ACC112 (cell line): ENCODE results near the gene CIDEA.
A peak's percentile ranks its signal among the peaks of the same experiment; 100 is the strongest.
"Not testable (repeated sequence)": the region's sequence is repeated elsewhere in the genome, so short reads cannot be mapped to it uniquely, and the experiment has no call there.

Experiments used
- H2AFZ ChIP-seq: fragments of 200-600 bp; sonication (generic); one replicate; pipeline ENCODE4 v1.6.0; 2017; ENCODE audit warnings: antibody characterized with exemption, low read length; ENCODE audit not compliant: unreplicated experiment
- H3K27ac ChIP-seq: fragments of 200-600 bp; sonication (generic); 2 replicates; pipeline ENCODE4 v1.5.1; 2014; ENCODE audit warnings: low read depth, mild to moderate bottlenecking, antibody characterized with exemption, low read length, moderate library complexity
- H3K27me3 ChIP-seq: fragments of 200-600 bp; sonication (generic); 2 replicates; pipeline ENCODE4 v1.6.1; 2014; ENCODE audit warnings: mild to moderate bottlenecking, antibody characterized with exemption, low read length, moderate library complexity, mixed read lengths; ENCODE audit not compliant: insufficient read depth
- H3K36me3 ChIP-seq: fragments of 200-600 bp; sonication (generic); 2 replicates; pipeline ENCODE4 v1.6.1; 2016; ENCODE audit warnings: mild to moderate bottlenecking, antibody characterized with exemption, low read length, moderate library complexity, mixed read lengths; ENCODE audit not compliant: insufficient read depth
- H3K4me1 ChIP-seq: fragments of 200-600 bp; sonication (generic); one replicate; pipeline ENCODE4 v1.6.1; 2016; ENCODE audit warnings: low read length, mixed read lengths; ENCODE audit not compliant: insufficient read depth, unreplicated experiment, control insufficient read depth
- H3K4me3 ChIP-seq: fragments of 200-600 bp; sonication (generic); 2 replicates; pipeline ENCODE4 v1.5.1; 2014; ENCODE audit warnings: mild to moderate bottlenecking, low read depth, low read length
- H3K79me2 ChIP-seq: fragments of 200-600 bp; sonication (generic); one replicate; pipeline ENCODE4 v1.6.0; 2016; ENCODE audit warnings: low read length; ENCODE audit not compliant: control insufficient read depth, unreplicated experiment, insufficient read depth

Gene CIDEA

GRCh38 chr18:12254136-12254819 lies at the start of gene CIDEA:
Gene CIDEA (plus strand): TSS chr18:12254361. CDS start chr18:12254384, 23 bp downstream.
- H2AFZ ChIP-seq: no peak within 1 kb of the TSS
- no peaks in the 10 kb centered on the region for H3K79me2 ChIP-seq
- H3K4me3 ChIP-seq: peak within 1 kb of the TSS; percentile 69
- no peak within 1 kb of the TSS for H3K27ac ChIP-seq
- peaks cover 18% of the 10 kb centered on the region for H3K4me1 ChIP-seq
- H3K36me3 ChIP-seq: no peaks in the 10 kb centered on the region
- H3K27me3 ChIP-seq: peaks cover 52% of the 10 kb centered on the region

- H3K4me3 ChIP-seq, H3K27ac ChIP-seq, H3K4me1 ChIP-seq, H2AFZ ChIP-seq, H3K27me3 ChIP-seq, H3K79me2 ChIP-seq, H3K36me3 ChIP-seq: not testable (repeated sequence)
These were observed 45.6 kb upstream of the CIDEA start for GRCh38 chr18:12208296-12209153.

- peaks cover 20% of the 10 kb centered on the region for H3K27me3 ChIP-seq
- H2AFZ ChIP-seq, H3K4me3 ChIP-seq, H3K79me2 ChIP-seq, H3K27ac ChIP-seq, H3K36me3 ChIP-seq, H3K4me1 ChIP-seq: not testable (repeated sequence)
These were observed 41.9 kb upstream of the CIDEA start for GRCh38 chr18:12212308-12212707.

GRCh38 chr18:12214296-12215005 lies 39.7 kb upstream of the CIDEA start:
- not testable (repeated sequence) for H2AFZ ChIP-seq, H3K27ac ChIP-seq, H3K36me3 ChIP-seq, H3K79me2 ChIP-seq, H3K4me1 ChIP-seq, H3K4me3 ChIP-seq
- H3K27me3 ChIP-seq: peaks cover 20% of the 10 kb centered on the region

GRCh38 chr18:12216471-12216870 lies 37.7 kb upstream of the CIDEA start:
- not testable (repeated sequence) for H3K4me1 ChIP-seq, H3K4me3 ChIP-seq, H3K36me3 ChIP-seq

GRCh38 chr18:12218603-12219002 lies 35.6 kb upstream of the CIDEA start:
- not testable (repeated sequence) for H3K27ac ChIP-seq, H3K4me1 ChIP-seq, H3K4me3 ChIP-seq, H3K79me2 ChIP-seq, H3K36me3 ChIP-seq, H2AFZ ChIP-seq
- H3K27me3 ChIP-seq: peaks cover 20% of the 10 kb centered on the region

More at GRCh38 chr18:12216471-12216870, 37.7 kb upstream of the CIDEA start:
- peaks cover 20% of the 10 kb centered on the region for H3K27me3 ChIP-seq
- not testable (repeated sequence) for H3K79me2 ChIP-seq, H3K27ac ChIP-seq, H2AFZ ChIP-seq

- not testable (repeated sequence) for H3K27ac ChIP-seq, H3K4me1 ChIP-seq, H2AFZ ChIP-seq, H3K27me3 ChIP-seq, H3K4me3 ChIP-seq, H3K79me2 ChIP-seq, H3K36me3 ChIP-seq
These were observed 32.1 kb upstream of the CIDEA start for GRCh38 chr18:12222041-12222440.

GRCh38 chr18:12223326-12223725 lies 30.8 kb upstream of the CIDEA start:
- H3K4me3 ChIP-seq, H2AFZ ChIP-seq, H3K27me3 ChIP-seq, H3K27ac ChIP-seq, H3K4me1 ChIP-seq, H3K79me2 ChIP-seq, H3K36me3 ChIP-seq: not testable (repeated sequence)

- not testable (repeated sequence) for H2AFZ ChIP-seq
These were observed 27.4 kb upstream of the CIDEA start for GRCh38 chr18:12226807-12227206.

GRCh38 chr18:12227399-12228186 lies 26.6 kb upstream of the CIDEA start:
- H3K36me3 ChIP-seq, H3K79me2 ChIP-seq, H3K4me1 ChIP-seq, H3K4me3 ChIP-seq, H3K27me3 ChIP-seq, H3K27ac ChIP-seq, H2AFZ ChIP-seq: not testable (repeated sequence)

More at GRCh38 chr18:12226807-12227206, 27.4 kb upstream of the CIDEA start:
- H3K79me2 ChIP-seq, H3K4me1 ChIP-seq, H3K4me3 ChIP-seq, H3K27me3 ChIP-seq, H3K27ac ChIP-seq, H3K36me3 ChIP-seq: not testable (repeated sequence)
